ENCODE data around the gene ATL1.
"Not testable (repeated sequence)": the region's sequence is repeated elsewhere in the genome, so short reads cannot be mapped to it uniquely, and the experiment has no call there.

Gene ATL1

DNA sequence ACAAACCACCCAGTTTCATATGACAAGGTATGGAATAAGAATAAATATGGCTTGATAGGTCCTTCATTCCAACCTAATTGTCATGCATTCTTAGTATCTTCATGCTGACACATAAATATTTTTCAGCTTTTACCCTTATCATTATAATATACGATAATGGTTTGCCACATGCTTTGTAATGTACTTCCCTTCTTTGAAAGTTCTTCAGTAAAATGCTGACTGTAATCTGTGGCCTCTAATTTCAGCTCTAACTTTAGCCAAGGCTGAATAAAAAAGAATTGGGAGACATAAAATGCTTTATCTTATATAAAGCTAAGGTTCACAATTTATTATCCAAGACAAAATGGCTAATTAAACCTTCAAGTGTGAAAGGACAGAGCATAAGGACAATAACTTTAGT lies 24.9 kb upstream of the ATL1 start:
- no peak for TF ChIP-seq CTCF (conservative IDR thresholded peaks at IDR 0.05; ENCODE audit: control insufficient read depth, insufficient read depth, low read depth, low read length)
- H3K4me3 ChIP-seq (ENCODE audit: control insufficient read depth, low read depth, low read length), result no peak overlapping the region
- DNase-seq (ENCODE audit: low read depth), result no peak

DNA sequence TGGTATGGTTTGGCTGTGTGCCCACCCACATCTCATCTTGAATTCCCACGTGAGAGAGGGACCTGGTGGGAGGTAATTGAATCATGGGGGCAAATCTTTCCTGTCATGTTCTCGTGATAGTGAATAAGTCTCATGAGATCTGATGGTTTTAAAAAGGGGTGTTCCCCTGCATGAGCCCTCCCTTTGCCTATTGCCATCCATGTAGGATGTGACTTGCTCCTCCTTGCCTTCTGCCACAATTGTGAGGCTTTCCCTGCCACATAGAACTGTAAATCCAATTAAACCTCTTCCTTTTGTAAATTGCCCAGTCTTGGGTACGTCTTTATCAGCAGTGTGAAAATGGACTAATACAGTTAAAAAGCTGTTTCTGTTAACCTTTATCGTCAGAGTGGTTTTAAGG lies 21.9 kb upstream of the ATL1 start:
- not testable (repeated sequence) for H3K4me3 ChIP-seq (ENCODE audit: control insufficient read depth, low read depth, low read length); DNase-seq (ENCODE audit: low read depth)

- no peak for DNase-seq (ENCODE audit: low read depth)
- TF ChIP-seq CTCF (conservative IDR thresholded peaks at IDR 0.05; ENCODE audit: control insufficient read depth, insufficient read depth, low read depth, low read length), result no peak
Measured at GRCh38 chr14:50539051-50539450, 20.9 kb upstream of the ATL1 start.

GRCh38 chr14:50541159-50541567 lies 18.8 kb upstream of the ATL1 start:
- no peak for DNase-seq (ENCODE audit: low read depth)
- TF ChIP-seq CTCF (conservative IDR thresholded peaks at IDR 0.05; ENCODE audit: control insufficient read depth, insufficient read depth, low read depth, low read length), result no peak
- no peak overlapping the region for H3K4me3 ChIP-seq (ENCODE audit: control insufficient read depth, low read depth, low read length)

More at GRCh38 chr14:50539051-50539450, 20.9 kb upstream of the ATL1 start:
- no peak overlapping the region for H3K4me3 ChIP-seq (ENCODE audit: control insufficient read depth, low read depth, low read length)

GRCh38 chr14:50542941-50543418 lies 17.0 kb upstream of the ATL1 start:
- no peak overlapping the region for H3K4me3 ChIP-seq (ENCODE audit: control insufficient read depth, low read depth, low read length)
- peak; percentile 68 for DNase-seq (ENCODE audit: low read depth)

DNA sequence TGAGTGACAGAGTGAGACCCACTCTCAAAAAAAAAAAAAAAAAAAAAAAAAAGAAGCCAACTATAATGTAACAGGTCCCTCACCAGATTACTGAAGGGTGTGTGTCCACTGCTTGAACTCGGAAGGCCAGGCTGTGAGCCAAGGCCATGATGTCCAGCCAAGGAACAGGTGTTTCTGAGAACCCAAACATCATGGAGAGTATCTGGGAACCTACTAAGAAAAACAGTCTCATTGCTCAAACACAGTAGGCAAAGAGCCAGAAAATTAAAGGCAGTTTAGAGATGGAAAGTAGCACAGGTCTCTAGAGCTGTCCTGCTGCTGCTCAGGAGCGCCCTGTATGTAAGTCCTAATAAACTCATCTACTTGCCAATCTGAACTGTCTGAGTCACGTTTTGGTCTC lies 15.0 kb upstream of the ATL1 start:
- TF ChIP-seq CTCF (conservative IDR thresholded peaks at IDR 0.05; ENCODE audit: control insufficient read depth, insufficient read depth, low read depth, low read length), result no peak
- H3K4me3 ChIP-seq (ENCODE audit: control insufficient read depth, low read depth, low read length), result no peak overlapping the region
- DNase-seq (ENCODE audit: low read depth), result no peak

More at GRCh38 chr14:50542941-50543418, 17.0 kb upstream of the ATL1 start:
- peak; percentile 57 for TF ChIP-seq CTCF (conservative IDR thresholded peaks at IDR 0.05; ENCODE audit: control insufficient read depth, insufficient read depth, low read depth, low read length)

DNA sequence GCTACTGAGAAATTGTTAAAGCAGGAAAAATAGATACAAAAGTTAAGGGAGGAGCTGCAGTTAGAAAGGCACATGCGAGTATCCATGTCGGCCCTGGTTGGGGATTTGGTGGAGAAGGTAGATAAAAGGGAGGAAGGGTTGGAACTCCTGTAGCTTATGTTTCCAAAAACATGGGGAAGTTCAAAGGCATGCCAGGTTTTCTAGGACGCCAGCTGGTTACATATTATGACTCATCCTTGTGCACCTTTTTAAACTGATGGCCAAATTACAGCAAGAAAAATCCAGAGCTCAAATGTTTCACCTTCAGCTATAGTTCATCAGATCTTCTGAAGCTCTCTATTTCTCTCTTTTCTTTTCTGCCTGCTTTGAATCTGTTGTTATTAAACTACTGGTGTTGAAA lies 14.3 kb upstream of the ATL1 start:
- no peak for DNase-seq (ENCODE audit: low read depth)
- TF ChIP-seq CTCF (conservative IDR thresholded peaks at IDR 0.05; ENCODE audit: control insufficient read depth, insufficient read depth, low read depth, low read length), result no peak
- no peak overlapping the region for H3K4me3 ChIP-seq (ENCODE audit: control insufficient read depth, low read depth, low read length)
